ENCODE results near the gene NAV3. TPM values are rescaled to one million over a fixed set of nuclear protein-coding genes. Genes with fewer than 3 reads are reported as not detected.

Gene NAV3
- total RNA-seq, 1 donor from 2014 or later, result 10.8 TPM

DNA sequence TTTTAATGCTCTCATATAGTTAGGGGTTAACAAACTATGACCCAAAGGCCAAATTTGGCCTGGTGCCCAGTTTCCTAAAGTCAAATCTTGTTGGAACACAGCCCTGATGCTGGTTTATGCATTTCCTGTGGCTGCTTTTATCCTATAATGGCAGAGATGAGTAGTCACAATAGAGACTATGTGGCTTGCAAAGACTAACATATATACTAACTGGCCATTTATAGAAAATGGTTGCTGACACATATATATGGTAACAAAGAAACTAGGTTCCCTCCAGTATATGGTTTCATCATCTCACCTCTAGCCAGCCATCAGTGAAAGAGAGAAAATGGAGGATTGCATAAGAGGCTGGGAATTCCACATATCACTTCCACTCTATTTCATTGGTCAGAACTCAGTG, 10.8 kb downstream of the NAV3 start:
- DNase-seq (ENCODE audit: low read depth in 2 of 2), result peak; percentile 91 to 92

DNA sequence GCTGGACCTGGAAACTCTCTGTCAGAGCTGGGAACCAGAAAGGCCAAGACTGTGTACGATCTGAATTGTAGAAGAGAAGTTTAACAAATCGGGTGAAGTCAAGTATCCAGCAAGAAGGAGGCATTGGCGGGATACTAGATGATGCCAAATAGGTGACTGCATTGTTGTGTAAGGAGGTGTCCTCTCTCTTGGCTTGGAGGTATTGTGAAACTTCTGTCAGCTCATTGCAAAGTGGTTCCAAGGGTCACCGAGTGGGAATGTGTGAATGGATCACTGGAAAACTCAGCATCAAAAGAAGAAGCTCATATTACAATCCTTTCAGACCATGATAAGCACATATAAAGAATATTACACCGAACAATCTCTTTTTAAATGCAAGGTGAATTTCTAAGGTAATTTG, 11.7 kb downstream of the NAV3 start:
- DNase-seq (ENCODE audit: low read depth in 2 of 2), result no peak

DNA sequence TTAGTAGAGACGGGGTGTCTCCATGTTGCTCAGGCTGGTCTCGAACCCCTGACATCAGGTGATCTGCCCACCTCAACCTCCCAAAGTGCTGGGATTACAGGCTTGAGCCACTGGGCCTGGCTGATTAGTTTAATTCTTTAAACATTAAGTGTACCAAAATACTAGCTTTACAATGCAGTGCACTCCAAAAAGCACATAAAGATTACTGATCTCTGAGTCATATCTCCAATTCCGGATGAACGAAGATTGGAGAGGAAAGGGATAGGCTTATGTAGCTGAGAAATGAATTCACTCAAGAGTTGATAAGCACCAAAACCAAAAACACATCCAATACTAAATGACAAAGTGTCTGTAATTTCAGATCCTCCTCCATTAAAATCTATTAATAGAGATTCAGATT, 15.1 kb downstream of the NAV3 start:
- DNase-seq (ENCODE audit: low read depth in 2 of 2), result peak in 1 of 2 donors; percentile 84

DNA sequence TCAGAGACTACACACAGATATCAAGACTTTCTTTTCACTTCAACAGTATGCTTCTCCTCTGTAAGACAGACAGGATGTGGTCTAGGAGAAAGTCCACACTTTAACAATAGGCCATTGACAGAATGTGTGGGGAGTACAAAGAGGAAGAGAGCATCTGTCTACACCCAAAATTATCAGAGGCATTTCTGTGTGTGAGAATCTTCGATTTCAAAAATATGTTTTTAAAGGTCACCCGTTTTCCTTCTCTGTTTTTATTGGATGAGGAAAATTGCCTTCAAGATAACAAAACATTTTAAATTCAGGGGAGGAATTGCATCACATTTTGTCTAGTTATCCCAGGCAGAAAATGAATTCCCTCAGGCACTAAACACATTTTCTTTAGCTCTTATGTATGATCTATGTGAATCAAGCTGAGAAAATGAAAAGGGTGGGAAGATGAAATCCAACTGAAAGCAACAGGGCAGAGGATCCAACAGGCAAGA, 16.4 kb downstream of the NAV3 start:
- DNase-seq (ENCODE audit: low read depth in 2 of 2), result peak in 1 of 2 donors; percentile 62

DNA sequence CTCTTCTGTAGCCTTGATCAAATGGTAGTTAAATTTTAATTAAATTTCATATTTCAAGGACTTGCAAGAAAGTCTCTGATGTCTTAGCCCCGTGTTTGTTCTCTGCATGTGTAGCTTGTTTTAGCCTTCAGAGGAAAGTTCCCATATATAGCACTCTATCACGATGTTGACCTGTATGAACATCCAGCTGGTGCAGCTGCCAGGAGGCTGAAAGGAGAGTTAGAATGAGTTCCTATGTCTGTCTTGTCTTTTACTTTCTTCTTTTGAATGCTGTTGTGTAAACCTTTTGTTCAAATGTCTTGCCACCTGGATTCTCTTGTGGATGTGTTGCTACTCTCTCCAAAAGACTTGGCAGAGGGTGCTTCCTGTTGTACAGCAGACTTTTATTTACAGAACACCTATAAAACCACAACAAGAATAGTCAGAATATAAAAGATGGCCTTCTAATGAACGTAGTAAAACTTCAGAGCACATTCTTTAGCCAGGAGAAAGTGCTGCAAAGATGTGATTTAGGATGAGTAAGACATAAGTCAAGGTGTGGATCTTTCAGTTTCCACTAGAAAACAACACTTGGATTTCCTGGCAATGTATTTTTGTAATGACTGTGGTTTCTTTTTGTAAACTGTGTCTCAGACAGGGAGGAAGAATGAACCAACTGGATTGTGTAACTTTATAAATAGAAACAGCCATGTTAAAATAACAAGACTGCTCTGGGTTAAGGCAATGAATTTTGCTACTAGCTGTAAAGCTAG, 17.2 kb downstream of the NAV3 start:
- peak in 1 of 2 donors; percentile 90 for DNase-seq (ENCODE audit: low read depth in 2 of 2)

DNA sequence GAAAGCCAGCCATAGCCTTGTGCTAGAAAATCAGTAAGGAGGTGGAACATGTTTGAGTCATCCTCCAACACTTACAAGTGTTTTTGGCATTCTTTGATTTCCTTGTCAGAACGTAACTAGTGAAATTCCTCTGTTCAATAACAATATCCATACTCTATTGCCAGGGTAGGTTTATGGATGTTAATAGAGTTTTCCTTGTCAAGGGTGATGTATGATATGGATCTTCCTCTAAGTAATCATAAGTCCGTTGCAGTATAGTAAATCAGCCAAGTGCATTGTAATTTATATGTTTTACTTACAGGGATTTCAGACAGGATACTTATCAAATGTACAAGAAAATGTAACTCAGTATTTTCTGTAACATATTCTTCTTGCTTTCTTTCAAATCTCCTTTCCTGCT, 19.4 kb downstream of the NAV3 start:
- no peak for DNase-seq (ENCODE audit: low read depth in 2 of 2)

DNA sequence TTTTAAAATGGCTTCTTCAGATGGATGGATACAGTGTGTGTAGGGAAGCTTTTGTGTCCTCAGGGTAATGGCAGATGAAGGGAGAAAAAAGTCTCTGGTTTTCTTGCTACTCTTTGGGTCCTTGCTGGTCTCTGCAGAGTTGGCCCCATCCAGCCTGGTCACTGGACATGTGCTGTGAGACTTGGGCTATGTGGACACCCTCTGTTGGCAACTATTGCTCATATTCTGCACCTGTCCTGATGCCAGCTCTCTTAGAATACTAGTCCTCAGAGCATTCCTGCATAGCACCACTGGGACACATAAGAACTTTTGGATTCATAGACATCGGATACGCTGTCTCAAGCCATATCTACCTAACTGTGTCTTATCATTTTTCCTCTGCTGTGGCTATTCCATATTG, 20.0 kb downstream of the NAV3 start:
- no peak for DNase-seq (ENCODE audit: low read depth in 2 of 2)

DNA sequence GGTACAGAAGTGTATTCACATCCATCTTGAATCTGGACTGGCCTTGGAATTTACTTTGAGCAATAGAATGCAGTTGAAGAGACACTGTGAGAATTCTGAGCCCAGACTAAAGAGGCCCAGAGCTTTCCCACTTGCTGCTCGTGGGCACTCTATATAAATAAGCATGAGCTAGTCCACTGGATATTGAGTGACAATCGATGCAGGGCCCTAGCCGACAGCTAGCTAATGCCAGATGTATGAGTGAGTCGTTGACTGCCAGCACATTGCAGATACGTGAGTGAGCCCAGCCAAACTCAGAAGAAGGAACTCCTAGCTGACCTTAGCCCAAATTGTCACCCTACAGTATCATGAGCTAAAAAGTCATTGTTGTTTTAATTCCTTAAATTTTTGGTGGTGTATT, 24.9 kb downstream of the NAV3 start:
- DNase-seq (ENCODE audit: low read depth in 2 of 2), result no peak

DNA sequence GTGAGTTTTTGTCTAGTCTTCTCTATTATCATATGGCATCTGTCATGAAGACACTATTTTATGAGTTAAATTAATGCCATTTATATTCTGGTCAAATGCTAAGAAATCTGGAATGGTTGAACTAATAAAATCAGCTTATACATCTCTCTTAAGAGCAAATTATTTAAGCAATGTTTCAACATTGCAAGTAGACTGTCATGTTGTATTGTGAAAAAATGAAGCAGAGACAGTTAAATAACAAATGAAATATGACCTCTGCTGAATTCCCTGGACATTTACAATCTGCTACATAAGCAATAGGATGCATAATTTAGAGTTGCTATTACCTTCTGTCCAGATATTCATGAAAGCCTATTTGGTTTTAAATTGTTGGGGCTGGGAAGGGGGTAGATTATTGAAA, 30.6 kb downstream of the NAV3 start:
- DNase-seq (ENCODE audit: low read depth in 2 of 2), result no peak

DNA sequence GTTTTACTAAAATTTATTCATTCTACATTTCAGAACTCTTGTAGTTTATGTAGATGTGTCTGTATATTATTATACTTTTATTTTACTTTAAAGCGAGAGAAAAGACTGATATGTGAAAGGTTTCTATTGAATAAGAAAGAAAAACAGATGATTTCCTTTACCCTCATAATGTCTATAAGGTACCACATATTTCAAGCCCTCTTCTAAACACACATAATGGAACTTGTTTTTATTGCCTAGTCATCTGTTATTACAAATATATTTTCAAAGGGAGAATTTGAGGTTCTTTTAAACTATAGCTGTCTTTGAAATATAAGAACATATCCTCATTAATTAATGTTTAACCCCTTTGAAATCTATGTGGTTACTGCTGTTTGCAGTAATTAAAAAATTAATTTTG, 34.5 kb downstream of the NAV3 start:
- DNase-seq (ENCODE audit: low read depth in 2 of 2), result no peak

DNA sequence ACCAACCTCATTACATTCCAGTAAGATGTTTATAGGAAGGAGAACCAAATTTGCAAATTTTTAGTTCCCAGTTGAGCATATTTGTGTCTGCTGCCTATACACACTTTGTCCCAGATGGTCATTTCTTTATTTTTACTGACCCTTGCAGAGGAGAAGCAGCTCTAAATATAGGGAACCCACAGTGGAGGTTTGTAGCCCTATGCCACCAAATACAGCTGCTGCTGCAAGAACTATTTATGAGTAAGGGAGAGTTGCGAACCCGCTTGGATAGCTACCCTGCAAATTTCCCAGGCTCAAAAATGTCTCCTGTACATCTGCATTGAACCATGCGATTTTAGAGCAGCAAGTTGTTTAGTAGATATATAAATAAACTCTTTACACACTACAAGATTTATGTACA, 48.2 kb downstream of the NAV3 start:
- no peak for DNase-seq (ENCODE audit: low read depth in 2 of 2)

DNA sequence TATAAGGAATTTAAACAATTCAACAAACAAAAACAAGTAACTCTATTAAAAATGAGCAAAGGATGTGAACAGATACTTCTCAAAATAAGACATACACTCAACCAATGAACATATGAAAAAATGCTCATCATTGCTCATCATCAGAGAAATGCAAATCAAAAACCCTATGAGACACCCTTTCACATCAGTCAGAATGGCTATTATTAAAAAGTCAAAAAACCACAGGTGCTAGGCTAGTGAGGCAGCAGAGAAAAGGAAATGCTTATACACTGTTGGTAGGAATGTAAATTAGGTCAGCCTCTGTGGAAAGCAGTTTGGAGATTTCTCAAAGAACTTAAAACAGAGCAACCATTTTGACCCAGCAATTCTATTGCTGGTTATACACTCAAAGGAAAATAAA, 52.0 kb downstream of the NAV3 start:
- DNase-seq (ENCODE audit: low read depth in 2 of 2), result no peak

DNA sequence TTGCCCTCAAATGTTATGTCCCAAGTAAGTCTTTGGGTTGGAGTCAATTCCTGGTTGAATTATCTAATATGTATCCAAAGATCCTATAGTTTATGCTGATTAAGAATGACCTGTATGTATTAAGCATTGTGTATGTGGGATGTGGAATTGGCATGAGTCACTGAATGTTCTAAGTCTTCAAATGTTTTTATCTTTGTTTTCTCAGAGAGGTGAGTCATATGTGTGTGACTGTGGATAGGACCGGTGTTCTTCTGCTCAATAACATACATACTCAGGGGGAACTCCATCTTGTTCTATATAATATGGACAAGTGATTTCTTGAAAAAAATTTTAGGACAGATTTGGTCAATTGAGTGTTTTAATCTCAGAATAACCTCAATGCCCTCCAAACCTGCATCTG, 57.9 kb downstream of the NAV3 start:
- peak; percentile 63 to 98 for DNase-seq (ENCODE audit: low read depth in 2 of 2)

DNA sequence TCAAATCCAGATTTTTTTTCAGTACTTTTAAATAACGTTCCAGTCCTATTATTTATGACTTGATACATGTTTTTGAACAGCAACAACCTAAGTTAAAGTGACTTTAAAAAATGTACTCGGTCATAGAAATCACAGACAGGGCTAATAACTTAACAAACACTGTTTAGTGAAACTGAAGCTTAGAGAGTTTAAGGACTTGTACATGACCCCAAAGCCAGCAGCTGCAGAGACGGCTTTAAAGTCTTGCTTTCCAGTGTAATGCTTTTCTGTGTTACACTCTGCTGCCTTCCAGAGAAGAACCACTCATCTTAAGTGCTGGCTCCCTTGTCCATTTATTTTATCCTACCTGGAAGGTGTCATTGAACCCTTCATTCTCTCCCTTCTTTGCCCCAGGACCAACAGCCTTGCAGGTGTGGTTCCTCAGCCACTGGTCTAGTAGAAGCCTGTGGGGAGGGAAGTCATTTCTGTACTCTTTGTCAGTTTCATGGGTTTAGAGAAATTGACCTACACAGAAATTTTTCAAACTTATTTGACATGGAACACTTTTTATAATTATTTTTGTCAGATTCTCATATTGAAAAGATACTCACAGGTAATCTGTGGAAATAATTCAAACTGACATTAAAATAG, 60.9 kb downstream of the NAV3 start:
- no peak for DNase-seq (ENCODE audit: low read depth in 2 of 2)

DNA sequence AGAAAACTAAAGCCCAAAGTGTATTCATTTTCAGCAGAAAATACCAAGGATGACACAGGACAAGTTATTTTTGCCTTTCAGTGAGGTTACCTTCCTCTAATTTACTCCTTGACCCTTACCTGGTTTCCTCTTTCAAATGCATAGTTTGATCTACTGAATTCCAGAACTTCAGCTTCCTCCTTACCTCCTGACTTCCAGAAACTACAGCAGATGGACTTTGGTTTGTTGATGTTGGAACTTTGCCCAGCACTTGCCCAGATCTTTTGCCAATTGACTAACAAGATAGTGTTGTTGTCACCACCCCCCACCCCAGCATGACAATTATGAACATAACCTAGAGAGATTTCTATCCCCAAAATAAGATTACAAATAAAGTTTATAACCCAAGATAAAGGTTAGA, 63.2 kb downstream of the NAV3 start:
- peak in 1 of 2 donors; percentile 83 for DNase-seq (ENCODE audit: low read depth in 2 of 2)

DNA sequence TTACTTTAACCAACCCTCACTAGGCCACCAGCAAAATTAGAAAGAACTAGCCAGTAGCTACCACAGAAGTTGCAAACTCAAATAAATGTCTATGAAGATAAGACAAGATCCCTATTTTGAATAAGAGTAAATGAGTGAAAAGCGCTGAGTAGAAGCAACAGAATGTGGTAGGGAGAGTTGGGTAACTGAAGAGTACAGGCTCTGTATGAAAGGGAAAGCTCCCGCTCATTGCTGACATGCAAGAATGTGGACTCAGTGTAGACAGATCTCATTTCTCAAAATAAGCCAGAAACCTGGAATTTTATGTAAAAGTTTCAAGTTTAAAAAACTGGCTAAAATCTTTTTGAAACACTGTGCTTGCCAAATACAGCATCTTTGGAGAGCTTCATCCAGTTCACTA, 63.9 kb downstream of the NAV3 start:
- peak in 1 of 2 donors; percentile 1 for DNase-seq (ENCODE audit: low read depth in 2 of 2)

DNA sequence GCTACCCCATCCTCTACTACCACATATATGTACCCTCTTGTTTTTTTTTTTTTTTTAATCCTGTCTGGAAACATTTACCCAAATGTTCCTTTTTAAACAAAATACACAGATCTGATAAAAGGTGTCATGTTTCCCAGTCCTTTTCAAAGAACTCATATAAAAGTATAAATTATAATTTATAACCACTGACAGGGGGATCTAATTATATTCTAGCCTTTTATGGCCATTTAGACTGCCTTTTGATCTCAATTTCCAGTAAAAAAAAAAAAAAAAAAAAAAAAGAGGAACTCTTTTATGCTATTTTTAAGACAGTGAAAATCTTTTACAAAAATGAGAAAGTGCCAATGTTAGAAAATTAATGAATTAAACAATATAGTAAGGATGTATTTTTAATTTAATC, 65.0 kb downstream of the NAV3 start:
- DNase-seq (ENCODE audit: low read depth in 2 of 2), result no peak

DNA sequence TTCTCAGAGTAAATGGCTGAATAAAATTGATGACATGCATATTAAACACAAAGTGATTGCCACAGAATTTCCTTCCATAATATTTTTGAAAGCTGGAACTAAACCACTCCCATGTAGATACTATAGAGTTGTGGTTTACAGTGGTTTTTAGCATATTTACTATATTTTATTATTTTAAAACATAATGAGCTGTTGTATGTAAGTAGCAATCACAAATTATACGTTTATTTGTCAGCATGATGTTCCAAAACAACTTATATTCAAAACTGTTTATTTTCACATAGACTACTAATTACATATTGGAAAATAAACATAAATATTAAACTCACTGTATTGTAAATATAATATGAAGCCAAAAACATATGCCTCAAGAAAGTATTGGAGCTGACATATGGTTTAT, 77.2 kb downstream of the NAV3 start:
- no peak for DNase-seq (ENCODE audit: low read depth in 2 of 2)

DNA sequence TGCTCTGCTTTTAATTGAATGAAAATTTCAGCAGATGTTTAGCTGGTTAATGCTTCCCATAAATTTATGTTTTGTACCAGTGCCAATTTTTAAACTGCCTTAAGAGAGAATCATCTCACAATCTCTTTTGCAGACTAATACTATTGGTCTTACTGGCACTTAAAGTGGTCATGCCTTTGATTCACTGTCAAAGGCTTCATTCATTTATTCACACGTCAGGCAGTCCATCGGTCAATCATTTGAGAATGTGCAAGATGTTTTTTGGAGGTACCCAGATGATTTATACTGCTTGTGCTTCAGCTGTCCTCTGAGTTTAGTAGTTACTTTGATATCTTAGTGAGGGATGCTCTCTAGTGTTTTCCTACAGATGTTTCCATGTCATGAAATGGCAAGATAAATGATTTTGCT, 83.4 kb downstream of the NAV3 start:
- peak; percentile 5 to 11 for DNase-seq (ENCODE audit: low read depth in 2 of 2)

DNA sequence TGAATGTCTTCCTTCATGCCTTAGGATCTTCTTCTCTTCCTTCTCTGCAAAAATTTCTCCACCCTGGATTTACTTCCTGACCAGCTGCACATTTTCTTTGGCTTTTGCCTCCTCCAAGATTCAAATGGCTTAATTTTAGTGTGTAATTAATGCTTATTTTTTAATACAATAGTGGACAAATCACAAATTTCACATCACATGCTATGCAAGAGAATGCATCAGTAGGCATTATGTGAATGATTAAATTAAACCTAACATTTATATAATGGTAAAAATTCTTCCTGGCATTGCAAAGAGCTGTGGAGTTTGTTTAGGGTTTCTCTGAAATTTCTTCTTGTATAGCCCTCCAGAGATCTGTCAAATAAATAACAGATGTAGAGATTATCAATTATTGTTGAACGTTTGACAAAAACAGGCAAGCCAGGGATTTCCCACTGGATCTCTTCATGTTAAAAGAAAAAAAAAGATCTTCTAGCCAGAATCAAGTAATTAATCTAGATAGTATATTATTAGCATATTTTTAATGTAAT, 84.4 kb downstream of the NAV3 start:
- DNase-seq (ENCODE audit: low read depth in 2 of 2), result no peak

DNA sequence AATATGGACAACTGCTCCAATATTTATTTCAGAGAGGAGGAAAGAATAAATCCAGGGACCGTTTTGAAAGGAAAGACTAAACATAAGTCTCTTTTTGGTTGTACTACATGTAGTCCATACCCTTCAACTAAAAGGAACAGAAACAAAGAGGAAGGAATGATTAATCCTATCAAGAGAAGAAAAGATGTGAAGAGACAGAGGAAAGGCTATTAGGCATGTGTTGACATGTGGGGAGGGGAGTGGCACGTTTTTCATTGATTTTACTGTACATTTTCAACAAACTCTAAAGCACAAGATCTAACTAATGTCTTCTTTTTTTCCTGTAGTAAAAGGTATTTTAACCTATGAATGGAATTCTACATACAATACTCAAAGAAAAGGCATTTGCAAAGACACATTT, 85.6 kb downstream of the NAV3 start:
- DNase-seq (ENCODE audit: low read depth in 2 of 2), result no peak

DNA sequence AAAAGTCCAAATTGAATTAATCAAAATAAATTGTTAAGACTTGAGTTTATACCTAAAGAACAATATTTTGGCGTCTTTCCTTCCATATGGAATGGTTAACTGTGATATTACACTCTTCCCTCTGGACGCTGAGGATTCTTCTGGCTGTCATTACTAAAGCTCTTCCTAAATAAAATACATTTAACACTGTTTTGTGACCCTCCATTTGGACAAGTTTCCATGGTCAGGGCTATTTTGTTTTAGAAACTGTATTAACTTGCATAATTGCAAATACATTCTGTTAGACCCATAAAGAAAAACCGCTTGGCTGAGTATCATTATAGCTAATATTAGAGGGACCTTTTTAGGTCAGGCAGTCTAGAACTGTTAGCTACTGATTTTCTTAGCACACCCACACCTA, 87.4 kb downstream of the NAV3 start:
- no peak for DNase-seq (ENCODE audit: low read depth in 2 of 2)

DNA sequence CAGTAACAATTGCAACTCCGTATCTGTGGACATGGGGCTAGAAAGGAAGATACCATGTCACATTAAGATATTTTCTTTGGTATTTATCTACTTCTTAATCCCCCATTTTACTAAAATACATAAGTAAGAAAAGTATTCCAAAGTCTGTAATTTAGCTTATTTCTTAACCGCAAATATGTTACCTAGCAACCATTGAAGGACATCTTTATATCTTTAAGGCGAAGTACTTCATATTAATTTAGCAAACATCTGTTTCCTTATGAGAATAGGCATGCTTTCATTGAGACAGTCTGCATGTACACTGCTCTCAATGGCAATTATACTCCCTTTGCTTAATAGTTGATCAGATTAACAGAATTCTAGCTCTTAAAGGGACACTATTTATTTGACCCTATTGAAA, 88.8 kb downstream of the NAV3 start:
- no peak for DNase-seq (ENCODE audit: low read depth in 2 of 2)

Data from dermis microvascular lymphatic vessel endothelial cell (primary cell).